CD1c-positive myeloid dendritic cell (primary cell): ENCODE data around the gene NOS1AP.
A peak's percentile ranks its signal among the peaks of the same experiment; 100 is the strongest.

Experiments
- DNase-seq: peaks from one replicate; pipeline ENCODE4 v3.0.0-alpha.2; 2016; ENCODE audit errors: extremely low spot score

Gene NOS1AP

DNA sequence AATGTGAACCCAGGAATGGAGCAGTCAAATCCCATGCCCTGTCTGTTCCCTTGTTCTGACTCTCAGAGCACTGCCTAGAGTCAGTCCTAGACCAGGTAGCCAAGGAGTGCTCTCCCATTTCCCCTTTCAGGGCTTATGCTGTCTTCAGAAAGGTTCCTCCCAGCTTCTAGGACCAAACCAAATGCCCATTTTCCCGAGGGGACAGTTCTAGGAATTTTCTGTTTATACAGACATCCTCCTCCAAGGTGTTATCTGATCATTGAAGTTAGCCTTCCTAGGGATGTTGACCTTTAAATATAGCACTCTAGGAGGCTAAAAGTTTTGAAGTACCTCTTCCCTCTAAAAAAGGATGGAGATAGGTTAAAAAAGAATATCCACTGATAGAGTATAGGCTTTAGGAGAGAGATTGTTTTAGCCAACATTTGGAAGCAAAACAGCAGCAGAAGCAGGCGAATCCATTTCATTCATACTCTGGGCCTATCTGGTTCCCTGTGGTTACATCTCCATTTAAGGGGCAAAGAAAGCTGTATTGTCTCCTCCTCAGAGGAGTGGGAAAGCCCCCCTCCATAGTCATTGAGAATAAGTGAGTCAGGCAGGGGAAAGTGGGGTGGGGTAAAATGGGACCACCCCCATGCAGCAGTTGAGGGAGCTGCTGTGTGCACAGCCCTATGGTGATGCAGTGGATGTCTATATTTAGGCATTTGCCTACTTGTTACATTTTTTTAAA is 180.7 kb downstream of the NOS1AP start:
- no peak for DNase-seq

DNA sequence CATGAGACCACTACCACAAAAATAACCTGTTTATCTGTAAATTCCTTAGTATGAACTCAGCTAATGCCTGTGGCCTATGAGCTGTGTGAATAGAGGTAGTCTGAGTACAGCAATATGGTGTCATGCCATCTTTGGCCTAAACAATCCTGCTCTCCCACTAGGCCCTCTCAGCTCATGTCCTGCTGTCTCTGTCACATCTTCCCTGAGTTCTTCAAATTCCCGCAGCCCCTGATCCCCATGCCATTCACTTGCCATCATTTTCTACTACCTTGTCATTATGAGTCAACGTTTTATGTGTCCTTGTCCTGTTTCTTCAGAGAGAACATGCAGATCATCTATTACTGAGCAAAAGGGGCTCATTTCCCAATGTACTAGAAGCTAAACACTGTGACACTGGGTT is 181.6 kb downstream of the NOS1AP start:
- no peak for DNase-seq

DNA sequence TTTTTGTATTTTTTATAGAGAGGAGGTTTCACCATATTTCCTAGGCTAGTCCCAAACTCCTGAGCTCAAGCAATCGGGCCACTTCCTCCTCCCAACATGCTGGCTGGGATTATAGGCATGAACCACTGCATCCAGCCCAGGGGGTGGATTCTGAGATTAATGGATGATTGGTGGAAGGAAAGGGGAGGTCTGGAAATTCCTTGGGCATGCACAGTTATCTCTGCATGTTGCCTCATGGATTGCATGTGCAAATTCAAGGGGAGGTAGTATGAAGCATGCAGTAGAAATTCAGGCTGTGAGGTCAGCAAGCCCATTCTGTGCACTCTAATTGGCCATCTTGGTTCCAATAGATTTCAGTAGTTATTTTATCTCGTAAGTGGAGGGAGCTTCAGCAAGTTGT is 182.7 kb downstream of the NOS1AP start:
- DNase-seq, result no peak

DNA sequence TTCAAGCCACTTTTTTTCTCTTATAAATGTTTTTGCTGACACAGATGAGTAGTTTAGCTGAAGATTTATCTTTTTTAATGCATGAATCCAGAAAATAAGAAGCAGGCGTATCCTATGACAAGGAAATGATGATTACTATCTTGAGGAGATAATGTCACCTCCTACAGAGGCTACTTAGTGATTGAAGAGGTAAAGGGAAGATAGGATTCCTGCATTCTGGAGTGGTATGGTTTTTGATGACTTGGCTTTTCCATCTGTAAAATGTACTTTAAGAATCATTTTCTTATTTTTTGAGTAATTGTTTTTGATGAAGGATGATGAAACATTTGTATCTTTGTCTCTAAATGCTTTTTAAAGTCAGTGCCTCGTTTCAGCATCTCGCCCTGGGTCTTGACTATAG is 184.3 kb downstream of the NOS1AP start:
- no peak for DNase-seq

DNA sequence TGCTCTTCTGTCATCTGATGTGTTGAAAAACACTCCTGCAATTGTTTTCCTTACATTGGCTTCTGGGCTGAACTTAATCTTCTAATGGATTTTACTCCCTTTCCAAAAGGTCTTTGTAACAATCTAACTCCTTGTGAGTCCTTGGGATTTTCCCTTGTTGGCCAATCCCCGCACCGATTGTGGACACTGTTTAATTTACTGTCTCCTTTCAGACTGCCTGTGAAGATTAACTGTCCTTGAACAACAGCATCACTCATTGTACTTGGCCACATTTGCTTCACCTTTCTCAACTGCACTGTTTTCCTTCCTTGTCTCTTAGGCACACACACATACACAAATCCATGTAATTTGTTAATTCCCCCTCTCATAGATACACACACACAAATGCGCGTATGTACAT is 186.8 kb downstream of the NOS1AP start:
- no peak for DNase-seq

DNA sequence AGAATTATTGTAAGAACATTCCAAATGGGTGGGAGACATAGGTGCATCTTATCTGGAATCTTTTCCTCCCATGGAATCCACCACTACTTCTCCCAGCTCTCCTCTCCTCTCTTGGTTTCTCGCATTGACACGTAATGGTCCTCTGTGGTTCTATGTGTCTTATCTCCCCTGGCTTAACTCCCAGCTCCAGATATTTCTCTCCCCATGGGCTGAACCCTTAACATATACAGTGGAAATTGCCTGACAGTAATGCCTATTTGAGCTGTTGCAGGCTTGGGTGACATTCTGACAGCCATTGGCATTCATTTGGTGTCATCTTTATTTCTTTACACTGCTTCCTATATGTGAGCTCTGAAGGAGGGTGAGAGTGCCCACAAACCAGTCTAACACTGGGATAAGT is 188.9 kb downstream of the NOS1AP start:
- DNase-seq, result no peak

DNA sequence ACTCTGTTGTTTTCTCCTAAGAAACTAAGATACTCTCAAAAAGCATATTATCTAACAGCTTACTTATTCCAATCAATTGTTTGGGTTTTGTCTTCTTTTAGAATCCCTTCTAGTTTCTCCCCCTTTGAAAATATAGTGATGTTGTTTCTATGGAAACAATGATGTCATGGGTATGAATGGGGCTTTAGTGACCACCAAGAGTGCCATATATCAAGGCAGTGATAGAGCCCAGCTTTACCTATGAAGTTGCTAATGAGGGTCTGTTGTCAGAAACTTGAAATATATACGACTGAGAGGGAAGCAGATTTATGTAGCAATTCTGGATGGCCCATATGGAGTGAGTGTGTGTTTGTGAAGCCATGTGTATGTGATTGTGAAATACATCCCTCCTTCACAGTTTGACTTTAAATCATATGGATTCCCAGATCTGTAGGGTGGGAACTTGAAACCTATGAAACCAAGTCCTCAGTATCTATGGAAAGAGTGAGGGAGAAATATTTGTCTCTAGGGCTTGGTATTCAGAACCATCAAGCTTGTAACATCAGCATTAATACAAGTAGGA is 190.5 kb downstream of the NOS1AP start:
- no peak for DNase-seq

DNA sequence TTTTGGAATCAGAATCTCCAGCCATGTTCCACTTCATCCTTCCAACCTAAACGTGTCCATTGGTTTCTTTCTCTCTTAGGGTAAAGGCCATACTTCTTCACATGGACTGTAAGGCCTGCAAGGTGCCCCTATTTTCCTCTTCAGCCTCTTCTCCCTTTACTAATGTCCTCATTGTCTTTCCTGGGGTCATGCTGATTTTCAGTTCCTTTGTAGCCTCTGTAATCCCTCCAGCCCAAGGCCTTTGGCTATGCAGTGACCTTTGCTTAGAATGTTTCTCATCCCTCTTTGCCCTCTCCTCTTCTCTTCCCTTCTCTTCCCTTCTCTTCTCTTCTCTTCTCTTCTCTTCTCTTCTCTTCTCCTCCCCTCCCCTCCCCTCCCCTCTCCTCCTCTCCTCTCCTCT is 194.6 kb downstream of the NOS1AP start:
- DNase-seq, result no peak

DNA sequence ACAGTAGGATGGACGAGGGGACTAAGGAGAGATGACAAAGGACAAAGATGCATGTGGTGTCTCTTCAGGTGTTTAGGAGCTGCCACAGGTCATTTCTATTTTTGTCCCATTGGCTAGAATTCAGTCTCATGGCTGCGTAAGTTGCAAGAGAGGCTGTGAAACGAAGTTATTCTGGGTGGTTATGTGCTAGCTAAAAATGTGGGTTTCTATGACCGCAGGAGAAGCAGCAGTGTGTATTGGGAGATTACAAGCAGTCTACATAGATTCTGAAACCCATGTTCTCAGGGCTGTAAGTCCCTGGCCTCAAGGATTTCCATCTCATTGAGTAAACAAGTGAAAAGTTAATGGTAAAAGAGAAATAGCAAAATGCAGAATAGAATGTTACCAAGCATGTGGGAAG is 196.5 kb downstream of the NOS1AP start:
- DNase-seq, result no peak

DNA sequence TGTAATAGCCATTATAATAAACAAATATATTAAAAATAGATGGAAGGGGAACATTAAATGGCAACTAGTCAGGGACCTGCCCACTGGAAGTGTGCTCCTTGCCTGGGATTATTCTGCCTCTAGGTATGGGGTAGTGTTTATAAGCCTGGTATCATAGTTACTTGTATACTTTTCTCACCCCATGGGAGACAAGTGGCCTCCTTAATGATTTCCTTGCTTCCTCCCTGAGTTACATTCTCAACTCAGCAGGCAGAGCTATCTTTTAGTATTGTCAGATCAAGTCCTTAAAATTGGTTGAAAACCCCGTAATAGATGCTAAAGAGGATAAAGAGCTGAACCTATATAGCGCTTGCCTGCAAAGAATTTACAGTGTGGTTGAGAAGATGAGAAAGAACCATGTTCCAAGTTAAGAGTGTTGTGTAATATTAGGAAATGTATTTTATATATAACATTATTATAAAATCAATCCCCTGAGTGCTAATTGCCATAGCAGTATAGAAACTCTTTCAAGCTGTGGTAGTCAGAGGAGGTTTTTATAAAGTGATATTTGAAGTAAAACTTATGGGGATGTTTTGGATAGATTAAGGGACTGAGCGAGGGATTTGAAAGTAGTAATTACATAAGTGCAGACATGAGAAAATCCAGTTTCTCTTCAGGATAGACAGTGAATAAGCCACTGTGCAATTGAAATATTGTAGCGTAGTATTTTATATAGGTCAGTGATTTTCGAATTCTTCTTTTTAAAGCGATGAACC is 200.7 kb downstream of the NOS1AP start:
- DNase-seq, result no peak

DNA sequence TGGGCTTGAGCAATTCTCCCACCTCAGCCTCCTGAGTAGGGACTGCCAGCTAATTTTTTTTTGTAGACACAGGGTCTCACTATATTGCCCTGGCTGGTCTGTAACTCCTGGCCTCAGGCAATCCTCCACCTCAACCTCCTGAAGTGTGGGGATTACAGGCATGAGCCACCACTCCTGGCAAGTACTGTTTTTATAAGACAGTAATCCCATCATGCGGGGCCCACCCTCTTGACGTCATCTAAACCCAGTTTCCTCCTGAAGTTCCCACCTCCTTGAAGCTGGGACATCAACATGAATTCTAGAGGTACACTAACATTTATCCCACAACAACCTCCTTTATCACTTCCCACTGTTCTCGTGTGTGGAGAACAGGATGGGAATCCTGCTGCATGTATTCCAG is 202.5 kb downstream of the NOS1AP start:
- no peak for DNase-seq

DNA sequence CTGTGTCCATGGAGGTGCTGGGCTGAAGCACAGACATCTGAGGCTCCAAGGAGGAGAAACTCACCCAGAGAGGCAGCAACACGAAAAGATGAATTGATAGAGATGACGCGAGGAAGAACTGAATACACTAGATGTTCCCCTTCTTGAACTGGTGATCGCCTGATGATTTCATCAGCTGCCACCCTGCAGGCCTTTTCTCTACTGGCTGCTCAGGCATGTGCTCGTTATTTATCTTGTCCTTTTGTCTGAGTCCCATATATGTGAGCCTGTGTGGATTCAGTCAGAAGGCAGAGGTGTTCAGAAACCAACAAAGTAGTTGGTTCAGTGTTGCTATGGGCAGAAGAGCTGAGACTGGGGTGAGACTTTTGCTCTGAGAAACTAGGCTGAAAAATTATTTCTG is 202.9 kb downstream of the NOS1AP start:
- no peak for DNase-seq

DNA sequence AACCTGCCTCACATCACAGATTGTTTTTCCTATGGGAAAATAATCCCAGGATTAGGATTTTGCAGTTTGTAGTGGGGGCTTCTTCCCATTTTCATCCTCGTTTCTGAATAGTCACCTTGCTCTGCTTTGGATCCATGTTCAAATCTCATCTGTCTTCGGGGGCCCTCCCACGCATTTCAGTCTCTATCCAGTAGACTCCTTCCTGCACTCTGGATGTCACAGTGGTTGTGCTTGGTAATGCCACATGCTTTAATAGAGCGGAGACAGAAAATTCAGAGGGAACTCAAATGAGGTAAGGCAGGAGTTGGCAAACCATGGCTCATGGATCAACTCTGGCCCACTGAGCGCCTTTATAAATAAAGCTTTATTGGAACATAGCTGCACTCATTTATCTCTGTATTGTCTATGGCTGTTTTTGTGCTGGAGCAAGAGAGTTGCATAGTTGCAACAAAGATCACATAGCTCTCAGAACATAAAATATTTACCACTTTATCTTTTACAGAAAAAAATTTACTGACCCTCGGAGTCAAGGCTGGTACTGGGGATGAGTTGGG is 206.2 kb downstream of the NOS1AP start:
- DNase-seq, result no peak

DNA sequence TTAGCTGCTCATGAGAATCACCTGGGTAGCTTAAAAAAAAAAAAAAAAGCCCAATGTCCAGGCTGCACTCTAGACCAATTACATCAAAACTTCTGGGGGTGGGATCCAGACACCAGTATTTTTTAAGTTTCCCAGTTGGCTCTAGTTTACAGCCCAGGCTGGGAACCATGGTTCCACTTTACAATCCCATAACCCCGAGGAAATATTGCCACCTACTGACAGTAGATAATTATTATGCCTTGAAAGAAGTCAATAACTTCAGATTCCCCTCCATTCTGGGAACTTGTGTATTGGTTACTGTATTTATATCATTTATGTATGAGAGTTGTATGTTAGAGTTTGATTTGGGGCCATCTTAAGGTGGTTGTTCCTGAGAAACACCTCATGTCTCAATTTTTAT is 207.0 kb downstream of the NOS1AP start:
- peak; percentile 51 for DNase-seq

DNA sequence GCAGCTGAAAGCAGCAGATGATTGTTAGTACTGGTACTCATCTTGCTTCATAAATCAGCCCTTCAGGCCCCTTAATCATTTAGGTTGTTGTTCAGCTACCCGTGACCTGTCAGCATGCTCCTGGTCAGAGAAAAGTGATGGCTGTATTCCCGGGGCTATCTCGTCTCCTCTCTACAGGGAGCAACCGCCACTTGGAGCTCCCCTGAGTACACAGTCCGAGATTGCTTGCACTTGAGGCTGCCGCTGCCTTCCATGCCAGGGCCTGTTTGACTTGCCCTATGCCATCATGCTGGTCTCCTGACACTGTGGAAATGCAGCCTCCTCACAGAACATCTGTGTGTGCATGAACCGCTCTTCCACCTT is 209.6 kb downstream of the NOS1AP start:
- no peak for DNase-seq

DNA sequence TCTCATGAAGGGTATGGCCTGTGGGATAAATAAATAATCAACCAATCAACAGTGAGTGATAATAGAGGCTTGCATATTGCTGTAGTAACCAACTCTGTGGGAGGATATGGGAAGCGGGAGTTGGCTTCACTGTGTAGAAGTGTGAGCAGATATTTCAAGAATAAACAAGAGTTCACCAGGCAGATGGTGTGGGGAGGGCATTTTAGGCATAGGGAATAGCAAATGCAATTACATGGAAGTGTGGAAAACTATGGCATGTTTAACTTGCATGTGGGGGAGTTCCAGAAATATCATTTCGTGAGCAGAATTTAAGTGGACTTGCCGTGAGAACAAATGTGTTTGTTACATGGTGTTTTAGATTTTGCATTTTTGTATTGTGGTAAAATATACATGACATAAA is 211.9 kb downstream of the NOS1AP start:
- no peak for DNase-seq

DNA sequence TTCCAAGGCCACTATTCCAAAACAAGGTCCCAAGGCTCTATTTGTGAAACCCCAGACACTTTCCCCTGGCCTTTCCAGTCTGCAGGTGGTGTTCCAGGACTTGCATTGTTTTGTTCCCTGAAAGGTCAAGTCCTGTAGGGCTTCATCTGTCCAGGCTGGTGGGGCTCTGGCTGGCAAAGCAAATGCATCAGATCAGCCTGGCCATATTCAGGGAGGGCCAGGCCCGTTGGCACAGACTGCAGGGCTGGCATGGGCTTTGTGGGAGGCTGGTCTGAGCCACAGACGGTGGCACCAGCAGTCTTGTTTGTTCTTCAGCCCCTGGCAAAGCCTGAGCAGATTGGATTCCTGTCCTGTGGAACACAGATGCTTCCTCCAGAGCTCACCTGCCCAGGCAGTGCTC is 214.2 kb downstream of the NOS1AP start:
- no peak for DNase-seq

DNA sequence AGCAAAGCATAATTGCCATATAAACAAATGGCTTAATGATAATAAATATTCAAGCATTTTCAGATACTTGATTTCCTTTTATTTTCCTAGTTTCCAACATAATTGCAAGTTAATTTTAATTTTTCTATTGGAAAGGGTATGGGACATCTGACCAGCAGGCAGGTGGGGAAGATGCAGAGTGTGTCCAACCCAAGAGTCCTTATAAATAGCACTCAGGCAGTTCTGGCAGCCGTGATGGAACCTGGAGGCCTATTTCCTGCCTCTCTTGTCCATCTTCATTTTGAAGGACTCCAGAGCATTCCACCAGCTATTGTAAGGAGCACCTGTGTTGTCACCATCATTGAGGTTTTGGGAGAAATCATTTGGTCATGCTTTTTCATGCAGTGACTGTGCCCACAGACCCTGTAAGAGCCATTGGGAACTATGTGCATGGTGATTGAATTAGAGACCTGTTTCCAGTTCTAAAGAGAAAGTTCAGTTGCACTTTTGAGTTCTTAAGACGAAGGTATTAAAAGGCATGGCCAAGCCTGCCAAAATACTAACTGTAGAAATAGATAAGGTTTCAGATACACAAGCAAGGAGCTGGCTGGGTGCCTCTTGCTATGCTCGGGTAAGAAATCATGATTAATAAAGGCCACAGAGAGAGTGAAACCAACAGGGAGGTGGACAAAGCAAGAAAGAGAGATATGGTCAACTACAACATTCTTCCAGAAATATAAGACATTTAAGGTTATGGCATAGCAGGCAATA is 214.9 kb downstream of the NOS1AP start:
- no peak for DNase-seq

DNA sequence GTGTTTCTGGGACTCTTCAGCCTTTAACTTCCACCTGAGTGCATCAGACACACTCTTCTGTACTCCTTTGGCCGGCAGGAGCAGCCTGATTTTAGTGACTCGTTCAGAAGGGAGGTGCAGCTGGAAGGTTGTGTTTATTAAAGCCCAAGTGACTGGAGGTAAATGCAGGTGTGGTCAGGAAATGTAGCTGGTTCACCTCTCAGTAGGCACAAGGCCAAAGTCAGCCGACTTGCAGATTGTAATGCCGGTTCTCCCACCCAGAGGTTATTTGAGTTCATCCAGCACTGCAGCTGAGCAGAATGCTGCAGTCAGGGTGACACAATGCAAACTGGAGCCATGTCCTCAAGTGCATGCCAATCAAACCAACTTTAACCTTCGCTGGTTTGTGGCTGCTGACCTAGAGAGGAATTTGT is 215.7 kb downstream of the NOS1AP start:
- no peak for DNase-seq

DNA sequence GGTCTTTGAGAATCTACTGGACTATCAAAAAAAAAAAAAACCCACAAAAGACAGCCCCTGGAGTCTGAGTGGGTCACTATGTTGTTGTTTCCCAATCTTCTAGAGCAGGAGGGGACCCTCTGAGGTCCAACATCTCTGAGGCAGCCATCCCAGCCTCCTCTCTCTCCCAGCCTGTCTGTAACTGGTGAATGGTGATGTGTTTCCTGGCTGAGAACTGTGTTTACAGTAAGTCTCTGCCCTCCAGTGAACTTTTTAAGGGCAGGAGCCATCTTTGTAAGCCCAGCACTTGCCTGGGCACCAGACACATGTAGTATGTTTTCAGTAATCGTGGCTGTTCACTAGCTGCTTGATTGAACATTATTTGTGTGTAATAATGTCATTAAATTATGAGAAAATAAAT is 221.5 kb downstream of the NOS1AP start:
- DNase-seq, result no peak

DNA sequence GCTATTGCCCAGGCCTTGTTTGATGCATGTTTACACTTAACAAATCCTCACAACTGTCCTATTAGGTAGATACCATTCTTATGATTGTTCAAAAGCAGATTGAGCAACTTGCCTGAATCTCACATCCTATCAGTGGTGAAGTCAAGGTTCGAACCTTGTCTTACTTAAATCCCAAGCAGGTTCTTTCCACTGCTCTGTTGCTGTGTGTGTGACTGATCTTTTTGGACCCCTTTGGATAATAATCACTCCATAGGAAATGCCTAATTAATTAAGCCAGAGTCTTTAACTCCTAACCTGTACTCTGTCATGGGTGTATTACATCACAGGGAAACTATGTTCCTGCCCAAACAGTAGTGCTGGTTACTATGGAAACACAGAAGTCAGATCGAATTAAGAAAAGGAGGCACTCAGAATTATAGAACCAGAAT is 222.9 kb downstream of the NOS1AP start:
- DNase-seq, result no peak

DNA sequence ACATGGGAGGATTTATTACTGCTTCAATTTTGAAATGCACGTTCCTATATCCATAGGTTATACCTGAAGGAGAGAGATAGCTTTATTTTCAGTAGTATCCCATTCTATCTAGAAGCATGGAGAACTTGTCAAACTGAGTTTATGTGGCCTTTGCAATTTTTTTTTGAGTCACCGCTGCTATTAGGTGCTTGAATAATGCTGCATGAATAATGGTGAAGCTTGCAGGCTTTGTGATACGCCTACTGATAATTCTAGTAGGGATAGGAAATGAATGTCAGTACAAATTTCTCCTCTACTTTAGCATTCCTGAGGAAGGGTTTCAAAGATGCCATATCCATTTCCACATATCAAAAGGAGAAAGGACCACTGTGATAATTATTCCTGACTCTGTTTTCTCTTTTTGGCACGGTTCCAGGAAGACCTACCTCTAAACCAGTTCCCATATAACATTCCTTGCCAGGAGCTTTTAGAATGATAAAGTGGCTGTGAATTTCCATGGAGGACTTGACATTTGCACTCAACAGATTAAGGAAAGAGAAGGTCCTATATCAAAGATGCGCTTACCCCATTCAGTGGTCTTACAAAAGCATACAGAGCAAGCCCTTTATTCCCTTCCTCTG is 223.7 kb downstream of the NOS1AP start:
- DNase-seq, result no peak
